Measurements from ENCODE around the gene NRXN2.
A peak's percentile ranks its signal among the peaks of the same experiment; 100 is the strongest.

NRXN2 gene

GRCh38 chr11:64745521-64746328, 22.7 kb upstream of the NRXN2 start:
- DNase-seq (ENCODE audit: insufficient read length, low spot score) (no peak), FAIRE-seq (no peak)

- DNase-seq (ENCODE audit: insufficient read length, low spot score), result no peak
- FAIRE-seq, result no peak
Measured at GRCh38 chr11:64745189-64745520, 22.2 kb upstream of the NRXN2 start.

GRCh38 chr11:64744544-64745188, 21.7 kb upstream of the NRXN2 start:
- FAIRE-seq, result no peak
- no peak for DNase-seq (ENCODE audit: insufficient read length, low spot score)

- FAIRE-seq (peak; percentile 28), DNase-seq (ENCODE audit: insufficient read length, low spot score) (peak; percentile 26)
Measured at GRCh38 chr11:64743591-64744543, 20.9 kb upstream of the NRXN2 start, which contains the start of gene RASGRP2. RASGRP2 (minus strand) TSS chr11:64744142; CDS start chr11:64742866, 1,276 bp downstream.

GRCh38 chr11:64742889-64743590, 20.0 kb upstream of the NRXN2 start:
- FAIRE-seq (no peak), DNase-seq (ENCODE audit: insufficient read length, low spot score) (peak; percentile 80)

GRCh38 chr11:64742087-64742888, 19.3 kb upstream of the NRXN2 start:
- no peak for FAIRE-seq

GRCh38 chr11:64741375-64742086, 18.5 kb upstream of the NRXN2 start:
- DNase-seq (ENCODE audit: insufficient read length, low spot score), result no peak
- FAIRE-seq, result no peak

More at GRCh38 chr11:64742087-64742888, 19.3 kb upstream of the NRXN2 start:
- no peak for DNase-seq (ENCODE audit: insufficient read length, low spot score)

- FAIRE-seq (no peak), DNase-seq (ENCODE audit: insufficient read length, low spot score) (no peak)
Measured at GRCh38 chr11:64739871-64740270, 16.9 kb upstream of the NRXN2 start.

- FAIRE-seq (no peak), DNase-seq (ENCODE audit: insufficient read length, low spot score) (no peak)
Measured at GRCh38 chr11:64736654-64737053, 13.7 kb upstream of the NRXN2 start.

GRCh38 chr11:64735725-64736259, 12.8 kb upstream of the NRXN2 start:
- DNase-seq (ENCODE audit: insufficient read length, low spot score), result no peak
- no peak for FAIRE-seq

GRCh38 chr11:64734811-64735724, 12.1 kb upstream of the NRXN2 start:
- FAIRE-seq, result no peak

GRCh38 chr11:64731601-64732000, 8.6 kb upstream of the NRXN2 start:
- FAIRE-seq (no peak), DNase-seq (ENCODE audit: insufficient read length, low spot score) (no peak)

More at GRCh38 chr11:64734811-64735724, 12.1 kb upstream of the NRXN2 start:
- DNase-seq (ENCODE audit: insufficient read length, low spot score), result no peak

GRCh38 chr11:64729851-64730382, 6.9 kb upstream of the NRXN2 start:
- FAIRE-seq (no peak), DNase-seq (ENCODE audit: insufficient read length, low spot score) (no peak)

- DNase-seq (ENCODE audit: insufficient read length, low spot score) (no peak), FAIRE-seq (no peak)
Measured at GRCh38 chr11:64728757-64729365, 5.9 kb upstream of the NRXN2 start.

- no peak for DNase-seq (ENCODE audit: insufficient read length, low spot score)
- FAIRE-seq, result no peak
Measured at GRCh38 chr11:64726867-64727530, 4.0 kb upstream of the NRXN2 start.

GRCh38 chr11:64726211-64726641, 3.2 kb upstream of the NRXN2 start:
- FAIRE-seq (no peak), DNase-seq (ENCODE audit: insufficient read length, low spot score) (no peak)
